H1 (cell line): Measurements from ENCODE around the gene TEKT5. TPM values are rescaled to one million over a fixed set of nuclear protein-coding genes. Genes with fewer than 3 reads are reported as not detected.

Source experiments
- BRCA1 ChIP-seq: IDR thresholded peaks from 2 replicates; pipeline ENCODE4 v1.6.1; 2012; ENCODE audit warnings: low read depth, low read length, improper control_type of control experiment
- GTF2F1 ChIP-seq: IDR thresholded peaks from 2 replicates; pipeline ENCODE4 v1.6.1; 2012; ENCODE audit warnings: low read depth, low read length, improper control_type of control experiment, borderline replicate concordance
- KDM4A ChIP-seq: IDR thresholded peaks from one replicate; pipeline ENCODE4 v1.7.1; 2012; ENCODE audit warnings: low read depth, mild to moderate bottlenecking, moderate library complexity, low read length, inconsistent platforms; ENCODE audit not compliant: severe bottlenecking
- SP1 ChIP-seq: IDR thresholded peaks from 2 replicates; pipeline ENCODE4 v1.6.1; 2011; ENCODE audit warnings: low read depth, low read length
- polyA plus RNA-seq, 7 experiments: library from polyadenylated mRNA; depleted of rRNA in 3 of 7; stranded (reverse) in 5 of 7; unstranded in 2 of 7; fragments of >200 nt in 5 of 7; fragments of 200-250 nt in 2 of 7; gene quantifications; 1 replicate in 5 of 7; 2 replicates in 1 of 7; 4 replicates in 1 of 7; pipeline versions ENCODE4 v1.2.1 to v1.2.3, GENCODE V29; 2011 to 2013; ENCODE audit warnings: missing spikeins in 2 of 7, mixed read lengths in 2 of 7
- total RNA-seq: library from RNA; stranded (reverse); fragmentation: NEBNext Ultra II Directional; extraction: Animal tissue kit (Norgen Biotek cat#: 25700); gene quantifications from 2 replicates; pipeline ENCODE4 v1.2.1, GENCODE V29; 2021
- TF ChIP-seq, protein P1 (sequence below): fragments of 300-600 bp; sonication (generic); IDR thresholded peaks from 2 replicates; pipeline ENCODE4 v1.7.1; 2012; ENCODE audit warnings: low read length, moderate library complexity, mild to moderate bottlenecking, inconsistent platforms; ENCODE audit not compliant: insufficient replicate concordance

Gene TEKT5
- total and polyA plus RNA-seq, 2 of the 8 experiments (the other 6 are each of a cell fraction or from before 2014, with no cell fraction given), result 0.95 TPM; not detected in 1

DNA sequence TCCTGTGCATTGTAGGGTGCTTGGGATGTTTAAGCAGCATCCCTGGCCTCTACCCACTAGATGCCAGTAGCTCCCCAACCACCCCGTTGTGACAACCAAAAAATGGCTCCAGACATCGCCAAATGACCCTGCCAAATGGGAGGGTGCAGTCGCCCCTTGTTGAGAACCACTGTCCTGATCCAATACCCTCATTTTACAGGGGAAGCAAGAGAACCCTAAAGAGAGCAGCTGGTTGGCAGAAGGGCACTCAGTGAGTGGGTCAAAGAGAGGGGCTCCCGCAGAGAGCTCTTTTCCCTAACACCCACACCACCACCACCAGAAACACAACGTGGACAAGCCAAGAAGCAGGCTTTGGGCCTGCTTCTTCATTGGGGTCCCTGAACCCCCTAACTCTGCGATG is 18.4 kb downstream of the TEKT5 start (continued):
- TF ChIP-seq, protein P1, sequence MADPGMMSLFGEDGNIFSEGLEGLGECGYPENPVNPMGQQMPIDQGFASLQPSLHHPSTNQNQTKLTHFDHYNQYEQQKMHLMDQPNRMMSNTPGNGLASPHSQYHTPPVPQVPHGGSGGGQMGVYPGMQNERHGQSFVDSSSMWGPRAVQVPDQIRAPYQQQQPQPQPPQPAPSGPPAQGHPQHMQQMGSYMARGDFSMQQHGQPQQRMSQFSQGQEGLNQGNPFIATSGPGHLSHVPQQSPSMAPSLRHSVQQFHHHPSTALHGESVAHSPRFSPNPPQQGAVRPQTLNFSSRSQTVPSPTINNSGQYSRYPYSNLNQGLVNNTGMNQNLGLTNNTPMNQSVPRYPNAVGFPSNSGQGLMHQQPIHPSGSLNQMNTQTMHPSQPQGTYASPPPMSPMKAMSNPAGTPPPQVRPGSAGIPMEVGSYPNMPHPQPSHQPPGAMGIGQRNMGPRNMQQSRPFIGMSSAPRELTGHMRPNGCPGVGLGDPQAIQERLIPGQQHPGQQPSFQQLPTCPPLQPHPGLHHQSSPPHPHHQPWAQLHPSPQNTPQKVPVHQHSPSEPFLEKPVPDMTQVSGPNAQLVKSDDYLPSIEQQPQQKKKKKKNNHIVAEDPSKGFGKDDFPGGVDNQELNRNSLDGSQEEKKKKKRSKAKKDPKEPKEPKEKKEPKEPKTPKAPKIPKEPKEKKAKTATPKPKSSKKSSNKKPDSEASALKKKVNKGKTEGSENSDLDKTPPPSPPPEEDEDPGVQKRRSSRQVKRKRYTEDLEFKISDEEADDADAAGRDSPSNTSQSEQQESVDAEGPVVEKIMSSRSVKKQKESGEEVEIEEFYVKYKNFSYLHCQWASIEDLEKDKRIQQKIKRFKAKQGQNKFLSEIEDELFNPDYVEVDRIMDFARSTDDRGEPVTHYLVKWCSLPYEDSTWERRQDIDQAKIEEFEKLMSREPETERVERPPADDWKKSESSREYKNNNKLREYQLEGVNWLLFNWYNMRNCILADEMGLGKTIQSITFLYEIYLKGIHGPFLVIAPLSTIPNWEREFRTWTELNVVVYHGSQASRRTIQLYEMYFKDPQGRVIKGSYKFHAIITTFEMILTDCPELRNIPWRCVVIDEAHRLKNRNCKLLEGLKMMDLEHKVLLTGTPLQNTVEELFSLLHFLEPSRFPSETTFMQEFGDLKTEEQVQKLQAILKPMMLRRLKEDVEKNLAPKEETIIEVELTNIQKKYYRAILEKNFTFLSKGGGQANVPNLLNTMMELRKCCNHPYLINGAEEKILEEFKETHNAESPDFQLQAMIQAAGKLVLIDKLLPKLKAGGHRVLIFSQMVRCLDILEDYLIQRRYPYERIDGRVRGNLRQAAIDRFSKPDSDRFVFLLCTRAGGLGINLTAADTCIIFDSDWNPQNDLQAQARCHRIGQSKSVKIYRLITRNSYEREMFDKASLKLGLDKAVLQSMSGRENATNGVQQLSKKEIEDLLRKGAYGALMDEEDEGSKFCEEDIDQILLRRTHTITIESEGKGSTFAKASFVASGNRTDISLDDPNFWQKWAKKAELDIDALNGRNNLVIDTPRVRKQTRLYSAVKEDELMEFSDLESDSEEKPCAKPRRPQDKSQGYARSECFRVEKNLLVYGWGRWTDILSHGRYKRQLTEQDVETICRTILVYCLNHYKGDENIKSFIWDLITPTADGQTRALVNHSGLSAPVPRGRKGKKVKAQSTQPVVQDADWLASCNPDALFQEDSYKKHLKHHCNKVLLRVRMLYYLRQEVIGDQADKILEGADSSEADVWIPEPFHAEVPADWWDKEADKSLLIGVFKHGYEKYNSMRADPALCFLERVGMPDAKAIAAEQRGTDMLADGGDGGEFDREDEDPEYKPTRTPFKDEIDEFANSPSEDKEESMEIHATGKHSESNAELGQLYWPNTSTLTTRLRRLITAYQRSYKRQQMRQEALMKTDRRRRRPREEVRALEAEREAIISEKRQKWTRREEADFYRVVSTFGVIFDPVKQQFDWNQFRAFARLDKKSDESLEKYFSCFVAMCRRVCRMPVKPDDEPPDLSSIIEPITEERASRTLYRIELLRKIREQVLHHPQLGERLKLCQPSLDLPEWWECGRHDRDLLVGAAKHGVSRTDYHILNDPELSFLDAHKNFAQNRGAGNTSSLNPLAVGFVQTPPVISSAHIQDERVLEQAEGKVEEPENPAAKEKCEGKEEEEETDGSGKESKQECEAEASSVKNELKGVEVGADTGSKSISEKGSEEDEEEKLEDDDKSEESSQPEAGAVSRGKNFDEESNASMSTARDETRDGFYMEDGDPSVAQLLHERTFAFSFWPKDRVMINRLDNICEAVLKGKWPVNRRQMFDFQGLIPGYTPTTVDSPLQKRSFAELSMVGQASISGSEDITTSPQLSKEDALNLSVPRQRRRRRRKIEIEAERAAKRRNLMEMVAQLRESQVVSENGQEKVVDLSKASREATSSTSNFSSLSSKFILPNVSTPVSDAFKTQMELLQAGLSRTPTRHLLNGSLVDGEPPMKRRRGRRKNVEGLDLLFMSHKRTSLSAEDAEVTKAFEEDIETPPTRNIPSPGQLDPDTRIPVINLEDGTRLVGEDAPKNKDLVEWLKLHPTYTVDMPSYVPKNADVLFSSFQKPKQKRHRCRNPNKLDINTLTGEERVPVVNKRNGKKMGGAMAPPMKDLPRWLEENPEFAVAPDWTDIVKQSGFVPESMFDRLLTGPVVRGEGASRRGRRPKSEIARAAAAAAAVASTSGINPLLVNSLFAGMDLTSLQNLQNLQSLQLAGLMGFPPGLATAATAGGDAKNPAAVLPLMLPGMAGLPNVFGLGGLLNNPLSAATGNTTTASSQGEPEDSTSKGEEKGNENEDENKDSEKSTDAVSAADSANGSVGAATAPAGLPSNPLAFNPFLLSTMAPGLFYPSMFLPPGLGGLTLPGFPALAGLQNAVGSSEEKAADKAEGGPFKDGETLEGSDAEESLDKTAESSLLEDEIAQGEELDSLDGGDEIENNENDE, result no peak
- TF ChIP-seq GTF2F1, result no peak
- no peak for TF ChIP-seq SP1
- TF ChIP-seq KDM4A, result no peak
- TF ChIP-seq BRCA1, result no peak
